CD4-positive, alpha-beta T cell treated with Interferon gamma for 1 hour (primary cell): ENCODE results near the gene DLG2.

Source experiments
- DNase-seq: peaks from one replicate; pipeline ENCODE4 v3.0.0-alpha.2; 2020

The DLG2 gene

DNA sequence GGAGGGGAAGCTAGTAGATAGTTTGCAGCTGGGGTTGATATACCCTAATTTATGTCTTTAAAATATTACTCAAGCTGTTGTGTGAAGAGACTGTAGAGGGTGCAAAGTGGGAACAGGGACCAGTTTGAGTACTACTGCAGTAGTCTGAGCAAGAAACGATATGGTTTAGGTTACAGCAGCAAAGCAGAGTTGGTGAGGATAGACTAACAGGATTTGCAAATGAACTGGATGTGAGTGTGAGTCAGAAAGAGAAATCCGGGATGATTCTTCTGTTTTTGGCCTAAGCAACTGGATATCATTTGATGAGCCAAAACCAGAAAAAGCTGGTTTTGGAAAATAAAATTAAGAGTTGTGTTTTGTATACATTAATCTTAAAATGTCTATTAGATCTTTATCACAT, 1591.5 kb downstream of the DLG2 start:
- no peak for DNase-seq

- no peak for DNase-seq
Measured at GRCh38 chr11:84034484-84034883, 1592.7 kb downstream of the DLG2 start.

DNA sequence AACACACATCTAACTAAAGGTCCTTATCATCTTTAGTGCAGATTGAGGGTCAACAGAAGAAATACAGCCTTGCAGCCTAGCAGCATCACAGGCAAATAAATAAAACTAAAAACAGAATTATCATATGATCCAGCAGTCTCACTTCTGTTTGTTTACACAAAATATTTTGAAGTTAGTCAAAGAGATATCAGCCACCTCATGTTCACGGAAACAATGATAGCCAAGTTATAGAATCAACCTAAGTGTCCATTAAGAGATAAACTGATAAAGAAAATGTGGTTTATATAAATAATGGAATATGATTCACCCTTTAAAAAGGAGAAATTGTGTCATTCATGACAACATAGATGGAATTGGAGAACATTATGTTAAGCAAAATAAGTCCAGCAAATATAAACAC, 1602.9 kb downstream of the DLG2 start:
- no peak for DNase-seq

GRCh38 chr11:84022695-84023094, 1604.4 kb downstream of the DLG2 start:
- no peak for DNase-seq

- no peak for DNase-seq
Measured at GRCh38 chr11:84022201-84022600, 1604.9 kb downstream of the DLG2 start.

DNA sequence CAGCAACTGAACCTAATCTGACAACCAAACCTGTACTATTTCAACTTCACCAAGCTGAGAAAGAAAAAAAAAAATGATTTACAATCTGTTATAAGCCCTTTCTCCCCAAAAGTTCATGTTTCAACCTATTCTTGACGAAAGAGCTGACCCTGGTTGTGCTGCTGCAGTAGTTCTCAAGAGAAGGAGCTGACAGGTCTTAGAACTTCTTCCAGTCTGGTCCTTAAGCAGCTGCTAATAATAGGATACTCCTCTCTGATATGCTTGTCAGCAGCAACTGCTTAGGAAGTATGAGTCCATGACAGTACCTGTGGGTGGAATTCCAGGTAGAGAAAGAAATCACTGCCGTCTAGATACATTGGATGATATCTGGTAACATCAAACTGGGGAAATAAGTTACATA, 1605.9 kb downstream of the DLG2 start:
- DNase-seq, result no peak

DNA sequence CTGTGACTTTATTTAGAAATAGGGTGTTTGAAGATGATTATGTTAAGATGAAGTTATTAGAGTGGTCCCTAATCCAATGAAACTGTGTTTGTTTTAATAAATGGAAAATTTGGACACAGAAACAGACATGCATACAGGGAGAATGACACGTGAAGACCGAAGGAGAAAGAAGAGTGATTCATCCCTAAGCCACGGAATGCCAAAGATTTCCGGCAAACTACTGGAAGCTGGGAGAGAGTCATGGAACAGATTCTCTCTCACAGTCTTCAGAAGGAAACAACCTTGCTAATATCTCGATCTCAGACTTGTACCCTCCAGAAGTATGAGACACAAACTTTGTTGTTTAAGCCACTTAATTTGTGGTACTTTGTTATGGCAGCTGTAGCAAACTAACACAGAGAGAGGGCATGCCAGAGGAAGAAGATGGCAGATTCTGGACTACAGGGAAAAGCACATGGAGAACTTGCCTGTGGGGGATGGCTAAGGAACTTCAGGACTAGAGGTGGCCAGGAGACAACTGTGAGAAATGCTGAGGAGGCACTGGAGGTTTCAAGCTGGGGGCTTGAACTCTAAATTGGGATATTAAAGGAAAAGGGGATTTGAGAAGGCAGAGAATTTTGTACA, 1607.5 kb downstream of the DLG2 start:
- no peak for DNase-seq

DNA sequence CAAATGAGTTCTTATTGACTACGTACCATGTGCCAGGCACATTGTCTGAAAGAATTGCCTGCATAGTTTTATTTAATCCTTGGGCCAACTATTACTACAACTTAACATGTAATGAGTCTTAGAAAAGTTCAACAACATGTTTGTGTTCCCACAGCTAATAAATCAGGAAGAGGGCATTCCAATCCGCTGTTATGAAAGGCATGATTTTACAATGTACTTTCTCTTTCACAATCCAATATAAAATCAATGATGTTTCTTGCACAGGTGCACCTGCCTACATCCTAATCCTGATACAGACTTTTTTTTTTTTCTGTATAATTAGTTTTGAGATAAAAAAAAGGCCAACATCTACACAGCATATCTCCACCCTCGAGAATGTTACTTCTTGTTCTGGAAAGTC, 1612.6 kb downstream of the DLG2 start:
- no peak for DNase-seq

GRCh38 chr11:84012171-84012826, 1614.8 kb downstream of the DLG2 start:
- DNase-seq, result no peak

DNA sequence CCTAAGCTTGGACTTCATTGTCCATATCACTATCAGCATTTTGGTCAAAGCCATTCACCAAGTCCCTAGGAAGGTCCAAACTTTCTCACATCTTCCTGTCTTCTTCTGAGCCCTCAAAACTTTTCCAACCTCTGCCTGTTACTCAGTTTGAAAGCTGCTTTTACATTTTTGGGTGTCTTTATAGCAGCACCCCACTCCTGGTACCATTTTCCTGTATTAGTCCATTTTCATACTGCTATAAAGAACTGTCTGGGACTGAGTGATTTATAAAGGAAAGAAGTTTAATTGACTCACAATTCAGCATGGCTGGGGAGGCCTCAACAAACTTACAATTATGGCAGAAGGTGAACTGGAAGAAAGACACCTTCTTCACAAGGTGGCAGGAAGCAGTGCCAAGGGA, 1624.0 kb downstream of the DLG2 start:
- no peak for DNase-seq

- DNase-seq, result no peak
Measured at GRCh38 chr11:83998921-83999320, 1628.2 kb downstream of the DLG2 start.

DNA sequence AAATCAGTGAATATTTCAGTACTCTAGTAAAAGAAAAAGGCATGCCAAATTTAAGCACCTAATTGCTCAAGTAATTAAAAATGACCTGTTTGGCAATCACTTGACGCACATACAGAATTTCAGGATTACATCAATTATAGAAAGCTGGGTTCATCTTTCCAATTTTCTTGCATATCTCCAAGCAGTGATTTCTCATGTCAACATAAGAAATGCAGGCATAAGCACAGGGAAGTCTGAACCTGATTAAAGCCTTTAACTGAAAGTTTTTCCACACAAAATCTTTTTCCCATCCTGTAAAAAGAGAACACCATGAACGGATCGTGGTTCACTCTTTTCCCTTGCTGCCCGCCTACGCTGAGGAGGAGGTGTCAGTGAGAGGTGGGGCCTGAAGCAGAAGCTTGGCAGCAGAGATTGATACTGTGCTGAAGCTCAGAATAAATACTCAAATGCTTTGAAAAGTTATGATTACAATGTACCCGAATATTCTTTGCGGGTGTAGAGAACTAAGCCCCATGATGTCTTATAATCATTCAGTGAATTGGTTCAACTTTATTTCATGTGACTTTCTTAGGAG, 1636.9 kb downstream of the DLG2 start:
- no peak for DNase-seq

GRCh38 chr11:83982825-83983224, 1644.3 kb downstream of the DLG2 start:
- DNase-seq, result no peak

GRCh38 chr11:83979593-83979992, 1647.6 kb downstream of the DLG2 start:
- no peak for DNase-seq

GRCh38 chr11:83978942-83979341, 1648.2 kb downstream of the DLG2 start:
- no peak for DNase-seq

DNA sequence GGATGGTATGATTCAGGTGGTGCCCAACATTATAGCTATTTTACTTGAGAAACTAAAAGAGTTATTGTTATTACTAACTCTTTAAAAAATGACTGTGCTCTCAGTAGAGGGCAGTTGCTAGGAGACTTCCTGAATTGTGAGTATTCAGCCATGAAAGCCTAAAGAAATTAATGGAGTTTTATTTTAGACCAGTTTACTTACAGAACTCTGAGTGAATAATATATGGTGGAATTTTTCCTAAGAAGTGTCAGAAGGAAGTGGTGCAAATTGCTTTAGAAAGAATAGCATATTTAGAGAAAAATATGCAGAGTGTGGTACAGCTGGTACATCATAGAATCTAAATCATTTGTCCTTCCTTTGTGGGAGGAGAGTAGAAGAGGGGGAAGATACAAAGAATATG, 1651.1 kb downstream of the DLG2 start:
- DNase-seq, result no peak

- no peak for DNase-seq
Measured at GRCh38 chr11:83972536-83972935, 1654.6 kb downstream of the DLG2 start.

DNA sequence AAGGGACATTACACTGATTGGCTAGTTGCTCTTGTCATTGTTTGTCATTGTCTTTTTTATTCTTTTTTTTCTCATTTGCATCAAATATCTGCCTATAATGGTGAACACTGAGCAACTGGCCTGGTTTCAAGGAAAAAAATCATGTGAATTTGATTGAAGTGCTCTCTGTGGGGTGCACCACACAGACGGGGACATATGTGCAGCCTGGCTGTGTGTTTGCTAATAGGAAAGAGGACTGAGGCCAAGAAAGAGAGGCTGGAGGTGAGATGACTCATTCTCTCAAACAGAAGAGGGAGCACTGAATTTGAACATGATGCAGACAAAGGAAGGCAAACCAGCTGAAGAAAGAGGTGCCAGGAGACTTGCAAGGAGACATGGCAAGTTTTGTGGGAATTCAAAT, 1656.1 kb downstream of the DLG2 start:
- no peak for DNase-seq

- no peak for DNase-seq
Measured at GRCh38 chr11:83970061-83970671, 1657.0 kb downstream of the DLG2 start.

DNA sequence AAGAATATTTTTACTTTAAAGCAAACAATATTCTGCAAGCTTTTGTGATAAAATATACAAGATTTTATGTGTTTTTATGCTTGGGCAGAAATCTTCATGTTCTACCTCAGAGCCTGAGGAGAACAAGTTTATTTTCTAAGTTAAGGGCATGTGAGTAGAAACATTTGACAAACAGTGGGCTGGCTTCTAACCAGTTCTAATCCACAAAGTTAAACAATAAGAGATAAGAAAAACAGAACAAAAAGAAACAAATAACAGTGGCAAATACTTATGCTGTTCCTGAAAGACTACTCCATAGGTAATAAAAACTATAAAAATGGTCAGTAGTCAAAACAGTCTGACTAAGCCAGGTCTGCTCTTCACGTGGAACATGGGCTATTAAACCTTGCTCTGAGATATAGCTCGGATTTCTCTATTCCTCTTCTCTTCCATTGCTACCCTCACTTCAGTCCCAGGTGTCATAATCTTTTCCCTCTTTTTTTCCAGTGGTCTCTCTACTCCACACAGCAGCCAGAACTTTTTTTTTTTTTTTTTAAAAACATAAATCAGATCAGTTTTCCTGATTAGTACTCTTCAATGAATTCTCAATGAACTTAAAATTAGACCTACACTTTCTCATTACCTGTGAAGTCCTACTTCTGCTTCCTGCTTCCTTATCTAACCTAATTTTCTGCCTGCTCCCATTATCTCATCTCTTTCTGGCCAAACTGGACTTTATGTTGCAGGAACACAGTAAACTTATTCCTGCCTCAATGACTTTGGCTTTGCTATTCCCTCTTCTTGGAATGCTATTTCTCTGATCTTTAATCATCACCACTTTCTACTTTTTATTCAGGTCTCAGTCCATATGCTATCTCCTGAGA, 1669.9 kb downstream of the DLG2 start:
- no peak for DNase-seq

- no peak for DNase-seq
Measured at GRCh38 chr11:83956119-83956697, 1670.9 kb downstream of the DLG2 start.

GRCh38 chr11:83954780-83955179, 1672.4 kb downstream of the DLG2 start:
- DNase-seq, result no peak

GRCh38 chr11:83951521-83951920, 1675.6 kb downstream of the DLG2 start:
- no peak for DNase-seq
